HG03469 (cell line): ENCODE measurements around the gene PYGB.
"Not testable (repeated sequence)": the region's sequence is repeated elsewhere in the genome, so short reads cannot be mapped to it uniquely, and the experiment has no call there.

ENCODE experiments used
- ATAC-seq: cut with Tn5 transposase; IDR thresholded peaks from one replicate; pipeline ENCODE4 v1.9.1; 2021; ENCODE audit warnings: mild to moderate bottlenecking, moderate library complexity, moderate number of reproducible peaks; ENCODE audit not compliant: unreplicated experiment

PYGB gene

DNA sequence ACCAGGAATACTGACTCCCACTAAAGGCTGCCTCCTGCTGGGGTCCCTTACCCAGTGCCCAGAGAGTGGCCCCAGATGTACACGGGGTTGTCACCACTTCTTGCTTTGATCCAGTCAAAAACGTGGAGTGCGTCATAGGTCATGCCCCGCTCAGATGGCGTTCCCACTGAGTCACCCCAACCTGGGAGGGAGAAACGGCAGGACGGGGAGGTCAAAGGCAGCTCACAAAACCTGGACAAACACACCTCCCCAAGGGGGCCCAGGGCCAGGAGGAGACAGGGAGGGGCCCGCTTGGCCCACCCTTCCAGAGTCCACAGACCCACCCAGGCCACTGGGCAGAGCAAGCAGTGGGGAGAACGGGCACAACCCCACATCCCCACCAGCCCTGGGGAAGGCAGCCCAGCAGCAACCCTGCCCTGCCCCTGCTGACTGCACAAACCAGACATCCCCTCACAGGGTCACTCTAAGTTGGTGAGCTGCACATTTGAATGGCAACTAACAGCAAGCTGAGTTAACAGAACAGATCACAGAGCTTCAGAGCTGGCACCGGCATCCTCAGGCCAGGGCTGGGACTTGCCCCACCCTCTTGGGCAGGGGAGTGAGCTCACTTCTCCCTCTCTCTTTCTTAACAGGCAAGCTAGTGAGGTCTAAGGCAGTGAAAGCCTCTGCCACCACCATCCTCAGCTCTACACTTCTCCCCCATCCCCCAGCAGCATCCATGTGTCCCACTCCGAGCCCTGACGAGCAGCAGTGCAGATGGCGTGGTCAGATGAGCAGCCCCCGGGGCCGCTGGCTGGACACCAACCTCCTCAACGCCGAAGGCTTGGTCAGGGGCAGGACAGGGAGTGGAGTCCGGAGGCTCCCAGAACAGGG lies 61.7 kb downstream of the PYGB start:
- no peak for ATAC-seq

DNA sequence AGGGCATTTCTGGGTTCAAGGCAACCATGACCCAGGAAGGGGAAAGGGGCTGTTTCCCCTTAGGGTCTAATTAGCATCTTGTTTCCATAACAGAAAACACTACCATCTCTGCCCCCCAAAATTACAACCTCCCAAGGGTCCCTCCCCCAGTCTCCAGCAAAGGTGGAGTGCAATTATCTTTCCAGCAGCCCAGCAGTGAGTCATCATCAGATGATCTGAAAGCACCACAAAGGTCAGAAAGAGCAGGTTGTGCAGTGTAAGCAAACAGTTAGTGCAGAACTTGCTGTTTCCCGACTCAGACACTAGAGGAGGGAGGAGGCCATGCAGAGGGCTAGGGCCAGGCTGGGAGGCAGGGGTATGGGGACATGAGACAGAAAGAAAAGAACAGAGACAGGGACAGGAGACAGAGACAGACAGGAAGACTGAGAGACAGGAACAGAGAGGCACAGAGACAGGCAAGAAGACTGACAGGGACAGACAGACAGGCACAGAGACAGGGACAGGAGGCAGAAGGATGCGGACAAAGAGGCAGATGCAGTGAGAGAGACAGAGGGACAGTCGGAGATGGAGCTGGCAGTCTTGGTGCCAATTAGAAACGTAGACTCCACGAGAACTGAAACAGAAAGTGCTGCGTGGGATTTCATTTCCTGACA lies 62.5 kb downstream of the PYGB start:
- peak; percentile 96 for ATAC-seq

DNA sequence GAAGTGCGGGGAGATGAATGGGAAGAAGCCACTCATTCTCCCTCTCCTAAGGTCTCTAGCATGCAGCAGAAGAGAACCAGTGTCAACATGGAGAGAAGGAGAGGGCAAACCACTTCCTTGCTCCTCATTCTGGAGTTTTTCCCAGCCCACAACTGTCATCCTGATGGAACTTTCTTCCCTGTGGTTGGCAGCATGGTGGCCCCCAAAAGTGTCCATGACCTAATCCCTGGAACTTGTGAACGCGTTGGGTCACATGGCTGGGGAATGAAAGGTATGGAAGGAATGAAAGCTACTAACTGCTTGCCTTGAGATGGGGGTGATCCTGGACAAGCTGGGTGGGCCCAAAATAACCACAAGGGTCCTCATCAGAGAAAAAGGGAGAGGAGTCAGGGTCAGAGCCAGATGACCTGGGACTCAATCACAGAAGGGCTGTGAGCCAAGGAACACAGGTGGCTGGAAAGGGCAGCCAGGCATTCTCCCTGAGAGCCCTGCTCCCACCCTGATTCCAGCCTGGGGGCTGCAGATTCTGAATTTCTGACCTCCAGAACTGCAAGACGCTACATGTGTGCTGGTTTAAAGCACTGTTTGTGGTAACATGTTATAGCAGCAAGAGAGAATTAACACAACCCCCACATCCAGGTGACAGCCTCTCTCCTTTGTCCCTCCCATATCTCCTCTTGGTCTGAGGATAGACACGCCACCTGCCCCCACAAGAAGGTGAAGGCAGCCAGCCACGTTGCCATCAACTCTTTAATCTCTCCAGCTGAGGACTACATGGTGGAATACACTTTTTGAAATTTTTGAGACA lies 63.2 kb downstream of the PYGB start:
- no peak for ATAC-seq

DNA sequence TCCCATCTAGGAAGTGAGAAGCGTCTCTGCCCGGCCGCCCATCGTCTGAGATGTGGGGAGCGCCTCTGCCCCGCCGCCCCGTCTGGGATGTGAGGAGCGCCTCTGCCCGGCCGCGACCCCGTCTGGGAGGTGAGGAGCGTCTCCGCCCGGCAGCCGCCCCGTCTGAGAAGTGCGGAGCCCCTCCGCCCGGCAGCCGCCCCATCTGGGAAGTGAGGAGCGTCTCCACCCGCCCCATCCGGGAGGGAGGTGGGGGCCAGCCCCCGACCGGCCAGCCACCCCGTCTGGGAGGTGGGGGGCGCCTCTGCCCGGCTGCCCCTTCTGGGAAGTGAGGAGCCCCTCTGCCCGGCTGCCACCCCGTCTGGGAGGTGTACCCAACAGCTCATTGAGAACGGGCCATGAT lies 64.8 kb downstream of the PYGB start:
- not testable (repeated sequence) for ATAC-seq

DNA sequence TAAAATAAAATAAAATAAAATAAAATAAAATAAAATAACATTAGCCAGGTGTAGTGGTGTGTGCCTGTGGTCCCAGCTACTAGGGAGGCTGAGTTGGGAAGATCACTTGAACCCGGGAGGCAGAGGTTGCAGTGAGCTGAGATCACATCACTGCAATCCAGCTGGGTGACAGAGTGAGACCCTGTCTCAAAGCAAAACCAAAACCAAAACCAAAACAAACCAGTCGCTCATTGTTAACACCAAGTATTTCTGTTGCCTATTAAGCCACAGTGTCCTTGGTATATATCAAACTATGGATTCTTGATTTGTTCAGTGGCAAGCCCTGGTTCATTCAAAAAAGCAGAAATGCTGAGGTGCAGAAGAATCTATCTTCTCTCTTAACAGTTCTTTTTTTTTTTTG lies 65.7 kb downstream of the PYGB start:
- no peak for ATAC-seq

DNA sequence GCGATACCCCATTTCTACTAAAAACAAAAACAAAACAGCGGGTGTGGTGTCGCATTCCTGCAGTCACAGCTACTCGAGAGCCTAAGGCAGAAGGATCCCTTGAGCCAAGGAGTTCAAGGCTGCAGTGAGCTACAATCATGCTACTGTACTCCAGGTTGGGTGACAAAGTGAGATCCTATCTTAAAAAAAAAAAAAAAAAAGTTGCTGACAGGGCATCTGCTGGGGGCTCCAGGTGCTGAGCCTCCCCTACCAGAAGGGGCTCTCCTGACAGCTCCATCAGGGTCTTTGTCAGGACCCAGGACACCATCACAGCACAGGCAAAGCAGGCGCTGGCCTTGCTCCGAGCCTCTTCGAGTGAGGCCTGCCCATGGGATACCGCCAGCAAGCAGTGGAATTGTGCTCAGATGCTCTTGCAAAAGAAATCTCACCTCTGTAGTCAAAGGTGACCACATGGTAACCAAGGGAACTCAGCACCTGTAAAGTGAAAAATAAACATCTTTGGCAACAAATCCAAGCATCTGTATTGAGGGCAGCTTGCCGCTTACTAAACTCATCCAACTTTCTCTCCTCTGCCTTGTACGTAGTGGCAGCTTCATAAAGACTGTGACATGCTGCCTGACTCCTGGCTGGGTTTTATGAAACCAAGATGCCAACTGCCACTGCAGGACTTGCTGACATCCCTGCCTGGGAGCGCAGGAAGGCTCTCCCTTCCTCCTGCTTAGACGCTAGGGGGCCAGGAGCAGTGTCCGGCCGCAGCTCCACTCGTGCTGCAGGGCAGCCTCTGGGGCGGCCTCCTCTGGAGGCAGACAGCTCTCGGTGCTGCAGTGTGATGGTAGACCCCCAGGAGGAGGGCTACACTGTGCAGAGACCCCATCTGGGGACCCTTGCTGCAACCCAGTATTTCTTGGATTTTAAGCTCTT lies 66.9 kb downstream of the PYGB start:
- ATAC-seq, result no peak

DNA sequence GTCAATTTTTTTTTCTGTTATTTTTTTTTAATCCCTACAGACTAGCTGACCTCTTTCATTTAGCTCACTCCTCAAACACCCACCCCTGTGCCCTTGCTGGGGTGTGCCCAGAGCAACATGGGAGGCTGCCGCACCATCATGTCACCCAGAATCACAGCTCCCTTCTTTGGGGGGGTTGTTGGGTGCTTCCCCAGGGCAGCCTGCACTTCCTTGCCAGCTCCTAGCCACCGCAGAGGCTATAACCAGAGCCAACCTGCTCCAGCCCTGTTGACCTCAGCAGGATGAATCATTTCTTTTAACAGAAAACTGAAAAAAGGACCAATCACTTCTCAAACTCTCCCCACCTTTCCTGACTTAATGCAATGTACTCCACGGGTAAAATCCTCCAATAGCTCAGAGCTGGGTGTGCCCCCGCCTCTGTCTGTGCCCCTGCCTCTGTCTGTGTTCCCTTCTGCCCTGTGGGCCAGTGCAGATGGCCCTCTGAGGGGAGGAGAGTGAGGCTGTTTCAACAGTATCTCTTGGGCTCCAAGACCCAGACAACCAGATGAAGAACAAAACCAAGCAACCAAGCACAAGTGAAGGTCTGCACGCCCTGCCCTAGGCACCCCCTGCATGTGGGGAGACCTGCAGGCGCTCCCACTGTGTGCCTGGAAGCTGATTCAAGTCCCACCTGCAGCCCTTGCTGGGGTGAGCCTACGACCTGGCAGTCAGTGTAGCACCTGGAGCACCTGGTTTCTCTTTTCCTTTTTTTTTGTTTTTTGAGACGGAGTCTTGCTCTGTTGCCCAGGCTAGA lies 67.7 kb downstream of the PYGB start:
- ATAC-seq, result no peak

DNA sequence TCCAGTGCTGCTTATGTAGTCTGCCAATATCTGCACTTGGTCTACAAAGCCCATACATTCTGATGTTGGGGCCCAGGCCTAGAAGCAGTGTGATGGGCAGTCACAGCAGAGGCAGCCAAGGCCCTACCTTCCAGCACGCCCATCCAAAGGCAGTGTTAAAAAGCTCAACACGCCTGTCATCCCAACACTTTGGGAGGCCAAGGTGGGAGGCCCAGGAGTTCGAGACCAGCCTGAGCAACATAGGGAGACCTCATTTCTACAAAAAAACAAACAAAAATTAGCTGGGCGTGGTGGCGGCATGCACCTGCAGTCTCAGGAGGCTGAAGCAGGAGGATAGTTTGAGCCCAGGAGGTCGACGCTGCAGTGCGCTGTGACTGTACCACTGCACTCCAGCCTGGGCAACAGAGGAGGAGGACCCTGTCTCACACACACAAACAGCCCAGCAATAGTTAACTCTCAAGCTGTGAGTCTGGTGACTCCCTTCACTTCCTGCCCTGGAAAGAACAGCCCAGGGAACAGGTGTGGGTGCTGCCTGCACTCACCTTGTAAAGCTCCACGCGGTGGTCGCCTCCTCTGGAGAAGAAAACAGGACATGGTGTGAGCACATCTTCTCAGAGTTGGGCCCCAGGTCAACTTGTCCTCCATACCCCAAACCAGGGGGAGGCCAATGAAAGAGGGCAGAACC lies 68.8 kb downstream of the PYGB start:
- ATAC-seq, result no peak

DNA sequence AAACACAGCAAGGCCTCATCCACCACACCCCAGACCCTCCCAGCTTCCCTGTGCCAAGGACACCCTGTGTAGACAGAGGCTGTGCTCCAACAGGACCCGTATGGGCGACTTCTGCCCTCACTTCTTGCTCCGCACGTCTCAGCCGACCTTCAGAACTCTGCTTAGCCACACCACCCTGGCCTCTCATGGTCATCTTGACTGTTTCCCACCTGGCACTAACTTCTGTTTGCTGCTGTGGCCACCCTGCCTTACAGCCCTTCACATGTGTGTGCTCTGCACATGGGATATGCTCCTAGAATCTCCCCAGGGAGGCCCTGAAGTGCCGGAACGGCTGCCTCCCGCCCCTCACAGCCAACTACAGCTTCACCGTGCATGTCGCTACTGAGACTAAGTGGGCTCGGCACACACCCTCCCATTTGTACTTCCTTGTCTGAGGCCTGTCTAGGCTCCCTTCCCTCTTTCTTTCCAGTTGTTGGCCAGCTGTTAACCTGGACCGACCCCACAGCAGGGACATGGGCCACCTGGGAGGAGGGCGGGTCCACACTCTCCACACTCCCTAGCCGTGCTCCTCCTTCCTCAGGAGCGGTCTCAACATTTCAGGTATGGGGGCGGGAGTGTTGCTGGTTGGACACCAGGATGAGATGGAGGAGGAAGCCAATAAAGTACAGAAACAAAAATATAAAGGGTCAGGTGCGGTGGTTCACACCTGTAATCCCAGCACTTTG lies 69.6 kb downstream of the PYGB start:
- no peak for ATAC-seq

DNA sequence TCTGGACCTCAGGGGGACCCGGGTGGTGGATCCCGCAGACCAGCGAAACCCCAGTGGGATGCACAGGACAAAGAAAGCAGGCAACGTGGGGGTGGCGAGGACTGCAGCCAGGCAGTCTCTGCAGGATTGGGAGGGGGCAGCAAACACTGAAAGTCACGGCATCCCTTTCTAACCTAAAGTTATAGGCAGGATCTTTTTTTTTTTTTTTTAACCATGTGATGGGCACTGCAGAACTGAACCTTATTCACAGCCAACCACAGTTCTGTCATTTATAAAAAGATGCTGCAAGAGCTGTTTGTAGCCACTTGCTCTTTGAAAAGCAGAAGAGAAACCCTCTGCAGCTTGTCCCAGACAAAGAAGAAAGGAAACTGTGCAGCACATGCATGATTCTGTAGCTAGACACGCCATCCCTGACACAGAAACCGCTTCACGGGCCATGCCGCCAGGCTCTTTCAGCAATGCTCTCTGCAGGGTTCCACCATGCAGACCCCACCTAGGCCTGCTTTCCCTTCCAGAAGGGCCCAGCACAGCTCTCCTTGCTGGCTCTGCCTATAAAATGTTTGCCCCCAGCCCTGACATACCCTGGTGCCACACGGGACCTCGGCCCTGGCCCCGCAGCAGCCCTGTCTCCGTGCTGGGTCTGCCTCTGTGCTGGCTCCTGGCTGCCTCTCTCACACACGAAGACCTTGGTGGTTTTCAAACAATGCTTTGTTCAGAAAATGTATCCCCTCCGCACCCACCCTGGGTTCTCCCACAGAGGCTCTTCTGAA lies 70.8 kb downstream of the PYGB start:
- ATAC-seq, result peak; percentile 94

DNA sequence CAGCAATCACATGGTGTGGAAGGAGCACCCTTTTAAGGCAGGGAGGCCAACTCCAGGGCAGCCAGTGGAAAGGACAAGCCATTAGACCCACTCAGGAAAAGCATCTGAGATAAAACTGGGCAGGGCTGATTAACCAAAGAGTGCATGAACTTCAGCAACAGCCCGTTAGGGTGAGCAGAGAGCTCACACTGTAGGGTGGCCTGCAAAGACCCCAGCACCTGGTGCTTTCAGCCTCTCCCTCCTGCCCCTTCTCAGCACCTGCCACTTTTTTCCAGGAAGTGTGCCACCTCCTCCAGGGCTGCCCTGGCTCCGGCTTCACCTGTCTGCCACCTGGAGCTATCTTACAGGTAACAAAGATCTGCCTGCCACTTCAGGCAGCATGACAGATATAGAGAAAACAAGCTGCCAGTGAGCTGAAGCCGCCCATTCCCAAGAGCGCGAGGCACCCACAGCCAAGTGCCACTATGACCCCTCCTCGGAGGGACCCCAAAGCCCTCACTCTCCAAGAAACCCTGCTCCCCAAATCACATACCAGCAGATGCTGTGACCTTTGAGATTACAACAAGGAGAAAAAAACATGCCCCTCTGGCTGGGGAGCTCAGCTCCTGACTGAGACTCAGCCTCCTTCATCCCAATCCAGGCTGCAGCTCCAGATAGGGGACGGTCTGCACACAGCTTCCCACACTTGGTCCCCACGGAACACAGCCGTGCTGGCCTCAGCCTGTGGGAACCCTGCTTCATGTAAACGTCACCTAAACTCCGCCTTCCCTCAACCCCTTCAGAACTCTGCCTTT lies 71.6 kb downstream of the PYGB start:
- no peak for ATAC-seq

DNA sequence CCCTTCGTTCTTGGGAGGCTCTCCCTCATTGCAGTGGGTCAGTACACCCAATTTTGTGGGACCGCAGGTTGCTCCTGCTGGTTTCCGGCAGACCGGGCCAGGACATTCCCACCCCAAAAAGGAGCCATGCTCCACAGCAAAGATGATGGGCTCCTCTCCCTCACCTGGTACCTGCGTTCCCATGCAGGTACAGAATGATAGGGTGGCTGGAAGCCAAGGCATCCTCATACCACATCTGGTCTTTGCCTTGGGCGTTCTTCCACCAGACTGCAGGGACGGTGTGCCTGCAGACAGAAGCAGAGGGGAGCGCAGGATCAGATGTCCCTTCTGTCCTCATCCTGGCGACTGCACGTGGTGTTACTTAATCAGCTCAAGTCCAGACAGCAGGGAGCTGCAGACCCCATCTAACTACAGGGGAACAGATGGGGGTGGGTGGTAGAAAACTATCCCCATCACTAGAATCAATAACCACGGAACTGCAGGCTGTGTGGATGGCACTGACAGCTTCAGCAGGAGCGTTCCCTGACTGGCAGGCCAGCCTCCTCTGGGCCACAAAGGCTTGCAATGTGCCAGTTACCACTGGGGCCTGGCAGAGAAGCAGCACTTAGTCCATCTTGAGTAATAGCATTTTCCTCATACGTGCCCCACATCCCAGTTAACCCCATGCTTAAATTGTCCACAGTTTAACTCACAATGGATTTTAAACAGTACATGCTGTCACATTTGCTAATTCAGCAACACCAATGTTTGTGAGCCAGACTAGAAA lies 72.3 kb downstream of the PYGB start:
- ATAC-seq, result no peak

DNA sequence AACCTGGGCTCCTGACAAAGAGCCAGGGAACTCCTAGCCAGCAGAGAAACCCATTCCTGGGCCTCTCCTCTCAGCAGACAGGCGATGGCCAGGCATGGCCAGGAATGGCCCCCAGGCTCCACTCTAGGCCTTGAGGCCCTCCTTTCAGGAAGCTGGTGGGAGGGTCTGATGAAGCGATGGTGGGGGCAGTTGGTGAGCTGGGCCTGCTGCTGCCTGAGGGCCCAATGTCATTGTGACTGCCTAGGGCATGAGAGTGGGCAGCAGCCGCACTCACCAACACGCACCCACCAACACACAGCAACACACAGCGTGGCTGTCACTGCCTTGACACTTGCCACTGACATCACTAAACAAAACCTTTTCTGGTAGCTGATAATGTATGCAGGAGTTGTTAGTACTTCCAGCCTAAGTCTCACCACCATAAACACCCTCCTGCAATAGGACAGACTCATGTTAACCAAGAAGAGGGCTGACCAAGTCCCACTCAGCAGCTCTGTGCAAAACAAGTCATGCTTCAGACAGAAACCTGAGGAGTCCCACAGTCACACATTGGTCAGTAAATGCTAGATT lies 73.5 kb downstream of the PYGB start:
- no peak for ATAC-seq

DNA sequence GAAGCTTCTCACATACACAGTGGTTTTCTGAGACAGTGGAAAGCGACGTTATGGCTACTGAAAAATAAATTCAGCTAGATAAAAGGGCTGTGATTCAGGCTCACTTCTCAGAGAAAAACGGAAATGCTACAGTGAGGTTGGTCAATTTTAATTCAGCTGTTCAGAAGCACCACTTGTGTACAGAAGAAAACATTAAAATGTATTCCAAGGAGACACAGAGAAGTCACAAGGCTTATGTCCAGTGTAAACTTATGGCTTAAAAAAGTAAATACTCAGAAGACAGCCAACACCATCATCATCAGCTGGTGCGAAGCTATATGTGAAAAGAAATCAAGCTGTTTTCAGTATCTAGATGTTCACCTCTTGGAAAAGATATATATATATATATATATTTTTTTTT lies 74.1 kb downstream of the PYGB start:
- ATAC-seq, result no peak

DNA sequence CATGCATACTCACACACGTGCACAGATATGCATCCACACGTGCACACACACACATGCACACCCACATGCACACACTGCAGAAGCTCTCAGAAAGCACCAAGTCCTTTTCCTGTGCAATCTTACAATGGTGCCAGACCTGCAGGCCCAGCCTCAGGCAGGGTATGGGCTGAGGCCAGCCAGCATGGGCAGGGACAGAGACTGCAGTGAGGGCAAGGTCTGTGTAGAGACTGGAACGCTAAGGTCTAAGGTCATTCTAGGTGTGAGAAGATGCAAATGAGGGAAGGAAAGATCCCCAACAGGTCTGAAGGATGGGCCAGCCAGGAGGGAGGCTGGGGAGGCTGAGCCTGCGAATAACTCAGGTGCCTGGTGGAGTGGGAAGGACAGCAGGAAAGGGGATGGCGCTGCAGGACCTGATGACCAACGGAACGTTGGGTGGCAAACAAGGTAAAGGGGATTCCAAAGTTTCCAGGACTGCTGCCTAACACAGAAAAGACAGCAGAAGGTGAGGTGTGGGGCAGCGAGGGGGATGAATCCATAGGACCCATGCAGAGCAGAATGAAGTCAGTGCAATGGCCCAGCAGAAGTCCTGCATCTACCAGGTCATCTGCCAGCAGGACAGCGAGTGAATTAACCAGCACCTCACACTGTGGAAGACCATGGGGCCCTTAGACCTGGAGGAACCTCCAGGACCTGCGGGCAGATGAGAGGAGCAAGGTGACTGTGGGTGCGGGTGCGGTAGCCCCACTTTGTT lies 75.8 kb downstream of the PYGB start:
- ATAC-seq, result no peak
